Type B pancreatic cell (in vitro differentiated cells): ENCODE measurements around the gene SMIM44. TPM values are rescaled to one million over a fixed set of nuclear protein-coding genes. Genes with fewer than 3 reads are reported as not detected.
"Not testable (repeated sequence)": the region's sequence is repeated elsewhere in the genome, so short reads cannot be mapped to it uniquely, and the experiment has no call there.

Experiments
- DNase-seq: peaks from one replicate; pipeline ENCODE4 v3.0.0; 2021; ENCODE audit warnings: mixed read lengths; ENCODE audit not compliant: unreplicated experiment; ENCODE audit errors: extremely low spot score
- H3K27ac Mint-ChIP-seq: 2 replicates; pipeline ENCODE4 v1.8.0; 2021; ENCODE audit warnings: mild to moderate bottlenecking, mixed read lengths
- H3K27me3 Mint-ChIP-seq: 2 replicates; pipeline ENCODE4 v1.8.0; 2021; ENCODE audit warnings: mixed read lengths
- H3K36me3 Mint-ChIP-seq: 2 replicates; pipeline ENCODE4 v1.8.0; 2021; ENCODE audit warnings: mixed read lengths
- H3K4me1 Mint-ChIP-seq: one replicate; pipeline ENCODE4 v1.8.0; 2021; ENCODE audit warnings: mixed read lengths; ENCODE audit not compliant: unreplicated experiment
- H3K4me3 Mint-ChIP-seq: 2 replicates; pipeline ENCODE4 v1.8.0; 2021; ENCODE audit warnings: mild to moderate bottlenecking, mixed read lengths
- H3K9me3 Mint-ChIP-seq: 2 replicates; pipeline ENCODE4 v1.8.0; 2021; ENCODE audit warnings: mixed read lengths
- CTCF ChIP-seq: fragments of 200-600 bp; sonication (generic); conservative IDR thresholded peaks from 2 replicates; pipeline ENCODE4 v1.5.0; 2021; ENCODE audit warnings: antibody characterized with exemption, mild to moderate bottlenecking
- total RNA-seq: library from RNA; stranded (reverse); gene quantifications from 2 replicates; pipeline ENCODE4 v1.2.1, GENCODE V29; 2021; ENCODE audit warnings: low replicate concordance

SMIM44 gene
- total RNA-seq, 1 donor from 2014 or later = not detected

GRCh38 chr19:3455393-3455955 lies 27.8 kb downstream of the SMIM44 start:
- DNase-seq = no peak
- TF ChIP-seq CTCF = no peak
- peaks cover 15% of the 10 kb centered on the region for H3K27me3 Mint-ChIP-seq
- H3K4me3 Mint-ChIP-seq = no peak overlapping the region
- peaks cover 9% of the 10 kb centered on the region for H3K4me1 Mint-ChIP-seq
- H3K27ac Mint-ChIP-seq = no peak overlapping the region
- peaks cover 6% of the 10 kb centered on the region for H3K36me3 Mint-ChIP-seq
- no peaks in the 10 kb centered on the region for H3K9me3 Mint-ChIP-seq

- Mint-ChIP-seq H3K27ac (no peak overlapping the region), H3K4me1 (peaks cover 9% of the 10 kb centered on the region), H3K36me3 (peaks cover 6% of the 10 kb centered on the region), H3K9me3 (no peaks in the 10 kb centered on the region), H3K27me3 (peaks cover 12% of the 10 kb centered on the region), H3K4me3 (no peak overlapping the region)
- no peak for DNase-seq
- no peak for TF ChIP-seq CTCF
Measured at GRCh38 chr19:3454656-3455392, 28.4 kb downstream of the SMIM44 start.

- H3K27me3 Mint-ChIP-seq = peaks cover 9% of the 10 kb centered on the region
- H3K27ac Mint-ChIP-seq = no peak overlapping the region
- peaks cover 6% of the 10 kb centered on the region for H3K36me3 Mint-ChIP-seq
- H3K4me3 Mint-ChIP-seq = no peak overlapping the region
- DNase-seq = no peak
- H3K4me1 Mint-ChIP-seq = peaks cover 9% of the 10 kb centered on the region
- no peaks in the 10 kb centered on the region for H3K9me3 Mint-ChIP-seq
- TF ChIP-seq CTCF = no peak
Measured at GRCh38 chr19:3453840-3454239, 29.4 kb downstream of the SMIM44 start.

- H3K27ac Mint-ChIP-seq, H3K4me1 Mint-ChIP-seq, H3K27me3 Mint-ChIP-seq, H3K4me3 Mint-ChIP-seq, H3K36me3 Mint-ChIP-seq, H3K9me3 Mint-ChIP-seq, DNase-seq: not testable (repeated sequence)
Measured at GRCh38 chr19:3452942-3453214, 30.4 kb downstream of the SMIM44 start.

GRCh38 chr19:3452171-3452941 lies 30.9 kb downstream of the SMIM44 start:
- Mint-ChIP-seq H3K4me3 (no peak overlapping the region), H3K27ac (no peak overlapping the region), H3K27me3 (peaks cover 4% of the 10 kb centered on the region), H3K4me1 (peaks cover 8% of the 10 kb centered on the region), H3K36me3 (peaks cover 6% of the 10 kb centered on the region), H3K9me3 (no peaks in the 10 kb centered on the region)
- TF ChIP-seq CTCF = no peak
- no peak for DNase-seq

GRCh38 chr19:3451451-3451866 lies 31.8 kb downstream of the SMIM44 start:
- Mint-ChIP-seq H3K9me3 (no peaks in the 10 kb centered on the region), H3K4me3 (no peak overlapping the region), H3K27ac (peak overlapping the region; percentile 6), H3K36me3 (peaks cover 6% of the 10 kb centered on the region), H3K4me1 (peaks cover 5% of the 10 kb centered on the region), H3K27me3 (no peaks in the 10 kb centered on the region)
- no peak for TF ChIP-seq CTCF
- no peak for DNase-seq
